Activated T-helper 1 cell treated with anti-CD3 and anti-CD28 coated beads, Interleukin-2, amount 50 U/mL, for 16 hours (primary cell): ENCODE results near the gene AZU1.
"Not testable (repeated sequence)": the region's sequence is repeated elsewhere in the genome, so short reads cannot be mapped to it uniquely, and the experiment has no call there.

Experiments used
- DNase-seq, 2 donors: peaks; one replicate each; pipeline ENCODE4 v3.0.0-alpha.2; 2020; ENCODE audit warnings: low read depth in 1 of 2, low spot score in 1 of 2

Gene AZU1

GRCh38 chr19:829129-829758 lies 1.6 kb downstream of the AZU1 start:
- no peak for DNase-seq

DNA sequence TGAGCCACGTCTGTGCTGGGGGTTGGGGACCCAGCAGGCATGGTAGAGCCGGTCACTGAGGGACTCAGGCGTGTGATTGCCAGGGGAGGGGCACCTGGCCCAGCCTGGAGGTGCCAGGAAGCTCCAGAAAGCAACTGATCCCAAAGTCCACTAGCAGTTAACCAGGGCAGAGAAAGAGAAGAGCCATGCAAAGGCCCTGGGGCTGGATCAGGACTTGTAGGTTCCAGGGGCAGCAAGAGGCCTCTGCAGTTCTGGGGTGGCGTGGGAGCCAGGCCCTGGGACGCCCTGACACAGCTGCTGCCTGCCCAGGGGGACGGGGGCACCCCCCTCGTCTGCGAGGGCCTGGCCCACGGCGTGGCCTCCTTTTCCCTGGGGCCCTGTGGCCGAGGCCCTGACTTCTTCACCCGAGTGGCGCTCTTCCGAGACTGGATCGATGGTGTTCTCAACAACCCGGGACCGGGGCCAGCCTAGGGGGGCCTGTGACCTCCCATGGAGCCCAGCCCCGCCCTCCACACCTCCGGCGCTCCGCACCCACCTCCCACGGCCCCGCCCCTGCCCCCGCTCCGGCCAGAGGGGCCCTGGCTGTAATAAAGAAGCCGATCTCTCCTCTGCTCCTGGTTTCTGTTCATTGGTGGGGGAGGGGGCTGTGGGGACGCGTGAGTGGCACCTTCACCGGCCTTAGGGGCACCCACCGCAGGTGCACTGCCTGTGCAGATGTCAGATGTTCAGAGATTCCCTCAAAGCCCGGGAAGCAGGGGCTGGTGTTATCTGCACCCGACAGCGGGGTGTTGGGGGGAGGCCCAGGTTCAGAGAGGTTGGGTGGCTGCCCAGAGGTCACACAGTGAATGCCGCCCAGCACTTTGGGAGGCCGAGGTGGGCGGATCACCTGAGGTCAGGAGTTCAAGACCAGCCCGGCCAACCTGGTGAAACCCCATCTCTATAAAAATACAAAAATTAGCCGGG lies 4.1 kb downstream of the AZU1 start:
- DNase-seq = no peak

- DNase-seq = no peak
Measured at GRCh38 chr19:834216-834615, 6.6 kb downstream of the AZU1 start.

DNA sequence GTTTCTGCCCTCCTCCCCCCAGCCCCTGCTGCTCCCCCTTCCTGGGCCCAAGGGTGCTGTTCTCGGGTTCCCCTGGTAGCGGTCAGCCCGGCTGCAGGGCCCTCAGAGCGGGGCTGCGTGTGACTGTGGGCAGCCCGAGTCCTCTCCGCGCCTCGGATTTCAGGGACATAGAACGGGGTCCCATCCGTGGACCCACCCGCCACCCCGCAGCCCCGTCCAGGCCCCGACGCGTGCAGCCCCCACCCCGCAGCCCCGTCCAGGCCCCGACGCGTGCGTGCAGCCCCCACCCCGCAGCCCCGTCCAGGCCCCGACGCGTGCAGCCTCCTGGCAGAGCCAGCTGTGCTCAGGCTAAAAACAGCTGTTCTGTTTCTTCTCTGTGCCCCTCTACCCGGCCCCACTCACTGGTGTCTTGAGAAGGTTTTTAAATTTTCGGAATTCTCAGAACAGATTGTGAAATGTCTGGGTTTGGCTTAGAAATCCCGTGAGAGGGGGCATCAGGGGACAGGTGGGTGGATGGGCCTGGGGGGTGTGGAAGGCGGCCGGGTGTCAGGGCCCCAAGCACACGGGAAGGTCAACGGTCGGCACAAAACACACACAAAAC lies 7.7 kb downstream of the AZU1 start:
- DNase-seq = no peak

DNA sequence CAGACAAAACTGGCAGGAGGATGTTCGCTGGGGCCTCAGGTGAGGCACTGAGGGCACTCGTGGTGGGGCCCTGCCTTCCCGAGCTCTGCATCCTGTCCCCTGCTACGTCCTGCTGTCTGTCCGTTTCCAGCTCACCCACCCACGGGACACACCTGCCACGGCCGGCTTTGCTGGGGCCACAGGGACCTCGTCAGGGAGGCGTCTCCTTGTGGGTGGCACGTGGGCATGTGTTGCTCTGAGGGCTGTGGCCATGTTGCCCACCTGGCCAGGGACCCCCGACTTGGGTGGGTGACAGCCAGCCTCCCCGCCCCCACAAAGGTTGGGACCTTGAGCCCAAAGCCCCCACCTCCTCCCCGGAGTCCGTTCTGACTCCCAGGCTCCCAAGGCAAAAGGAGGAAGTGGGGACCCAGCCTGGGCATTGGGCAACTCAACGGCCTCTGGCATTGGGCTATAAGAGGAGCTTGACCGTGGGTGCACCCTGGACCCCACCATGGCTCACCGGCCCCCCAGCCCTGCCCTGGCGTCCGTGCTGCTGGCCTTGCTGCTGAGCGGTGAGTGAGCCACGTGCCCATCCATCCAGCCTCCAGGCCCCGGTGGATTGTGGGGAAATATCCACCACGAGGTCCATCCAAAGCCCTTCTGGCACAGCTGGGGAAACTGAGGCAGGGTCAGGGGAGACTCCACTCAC lies 13.0 kb downstream of the AZU1 start, which contains the start of gene PRTN3:
Gene PRTN3, plus strand, starts transcription at position 481 of the 688 bp plus-strand sequence. Its CDS starts 10 bp downstream, at position 491.
- no peak for DNase-seq

GRCh38 chr19:842802-843179 lies 15.2 kb downstream of the AZU1 start:
- DNase-seq = not testable (repeated sequence)

GRCh38 chr19:843180-843835 lies 15.7 kb downstream of the AZU1 start:
- no peak for DNase-seq

DNA sequence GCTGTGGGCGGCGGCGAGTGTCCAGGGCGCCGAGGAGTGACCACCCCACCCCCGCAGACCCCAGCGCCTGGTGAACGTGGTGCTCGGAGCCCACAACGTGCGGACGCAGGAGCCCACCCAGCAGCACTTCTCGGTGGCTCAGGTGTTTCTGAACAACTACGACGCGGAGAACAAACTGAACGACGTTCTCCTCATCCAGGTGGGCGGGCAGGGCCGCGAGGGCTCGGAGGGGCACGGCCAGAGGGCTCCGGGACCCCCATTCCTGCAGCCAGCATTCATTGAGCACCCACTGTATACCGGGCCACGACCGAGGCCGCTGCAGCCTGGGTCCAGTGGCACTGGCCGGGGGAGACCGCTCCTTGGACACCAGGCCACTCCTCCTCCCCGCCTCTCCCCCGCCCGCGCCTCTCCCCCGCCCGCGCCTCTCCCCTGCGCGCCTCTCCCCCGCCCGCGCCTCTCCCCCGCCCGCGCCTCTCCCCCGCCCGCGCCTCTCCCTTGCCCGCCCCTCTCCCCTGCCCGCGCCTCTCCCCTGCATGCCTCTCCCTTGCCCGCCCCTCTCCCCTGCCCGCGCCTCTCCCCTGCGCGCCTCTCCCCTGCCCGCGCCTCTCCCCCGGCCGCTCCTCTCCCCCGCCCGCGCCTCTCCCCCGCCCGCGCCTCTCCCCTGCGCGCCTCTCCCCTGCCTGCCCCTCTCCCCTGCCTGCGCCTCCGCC lies 16.4 kb downstream of the AZU1 start:
- DNase-seq = no peak

- no peak for DNase-seq
Measured at GRCh38 chr19:844546-844971, 16.9 kb downstream of the AZU1 start.

- DNase-seq = no peak
Measured at GRCh38 chr19:845707-846521, 18.3 kb downstream of the AZU1 start.

GRCh38 chr19:848386-848921 lies 20.8 kb downstream of the AZU1 start:
- DNase-seq = no peak

DNA sequence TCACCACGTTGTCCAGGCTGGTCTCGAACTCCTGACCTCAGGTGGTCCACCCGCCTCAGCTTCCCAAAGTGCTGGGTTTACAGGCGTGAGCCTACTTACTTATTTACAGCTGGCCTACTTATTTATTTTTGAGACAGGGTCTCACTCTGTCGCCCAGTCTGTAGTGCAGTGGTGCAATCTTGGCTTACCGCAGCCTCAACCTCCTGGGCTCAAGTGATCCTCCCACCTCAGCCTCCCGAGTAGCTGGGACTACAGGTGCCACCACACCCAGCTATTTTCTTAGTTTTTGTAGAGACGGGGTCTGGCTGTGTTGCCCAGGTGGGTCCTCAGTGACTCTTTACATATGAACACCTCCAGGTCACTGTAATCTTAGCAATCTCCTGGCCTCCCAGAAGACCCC lies 21.6 kb downstream of the AZU1 start:
- not testable (repeated sequence) for DNase-seq

DNA sequence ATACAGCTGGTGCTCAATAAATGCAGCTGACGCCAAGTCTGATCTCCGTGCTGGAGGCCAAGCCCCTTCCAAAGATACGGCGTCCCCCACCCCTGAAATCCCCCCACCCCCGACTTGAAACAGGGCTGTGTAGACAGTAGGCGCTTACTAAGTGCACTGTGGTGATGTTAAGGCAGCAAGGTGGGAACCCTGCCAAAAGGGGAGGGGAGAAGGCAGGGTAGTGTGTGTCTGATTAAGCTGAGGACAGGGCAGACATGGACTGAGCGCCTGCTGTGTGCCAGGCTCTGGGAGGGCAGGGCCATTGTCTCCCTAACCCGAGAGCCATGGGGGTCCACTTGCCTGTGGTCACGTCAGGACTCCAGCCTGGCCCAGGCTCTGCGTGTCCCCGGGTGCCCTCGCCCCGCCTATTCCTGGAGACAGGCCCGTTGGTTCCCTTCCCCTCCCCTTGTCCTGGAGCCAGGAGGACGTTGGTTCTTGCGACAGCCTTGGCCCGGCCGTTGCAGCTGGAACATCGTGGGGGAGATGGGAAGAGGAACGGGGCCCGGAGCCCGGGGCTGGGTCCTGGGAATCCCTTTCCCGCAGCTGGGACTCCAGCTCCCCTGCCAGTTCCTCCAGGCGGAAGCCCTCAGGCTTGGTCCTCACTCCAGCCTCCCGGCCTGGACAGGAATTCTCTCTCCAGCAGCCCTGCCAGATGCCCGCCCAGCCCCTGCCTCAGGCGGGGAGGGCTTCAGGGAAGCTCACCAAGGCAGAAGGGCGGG lies 22.8 kb downstream of the AZU1 start:
- no peak for DNase-seq

GRCh38 chr19:850979-851335 lies 23.3 kb downstream of the AZU1 start:
- DNase-seq = no peak

GRCh38 chr19:852136-853013 lies 24.7 kb downstream of the AZU1 start, which contains the start of gene ELANE:
ELANE (plus strand) TSS chr19:852303; CDS start chr19:852329, 26 bp downstream.
- DNase-seq = no peak

- DNase-seq = no peak
Measured at GRCh38 chr19:853014-853585, 25.5 kb downstream of the AZU1 start.
